Osteocyte (in vitro differentiated cells): ENCODE results near the gene BAAT. TPM values are rescaled to one million over a fixed set of nuclear protein-coding genes. Genes with fewer than 3 reads are reported as not detected.

Source experiments
- DNase-seq: peaks from one replicate; pipeline ENCODE4 v3.0.0; 2021; ENCODE audit warnings: mixed read lengths; ENCODE audit not compliant: unreplicated experiment; ENCODE audit errors: extremely low spot score
- H3K27ac Mint-ChIP-seq: one replicate; pipeline ENCODE4 v1.8.0; 2021; ENCODE audit warnings: mild to moderate bottlenecking, mixed read lengths; ENCODE audit not compliant: unreplicated experiment
- H3K27me3 Mint-ChIP-seq: one replicate; pipeline ENCODE4 v1.8.0; 2021; ENCODE audit warnings: mixed read lengths; ENCODE audit not compliant: unreplicated experiment
- H3K36me3 Mint-ChIP-seq: one replicate; pipeline ENCODE4 v1.8.0; 2021; ENCODE audit warnings: mixed read lengths; ENCODE audit not compliant: unreplicated experiment
- H3K4me1 Mint-ChIP-seq: one replicate; pipeline ENCODE4 v1.8.0; 2021; ENCODE audit warnings: mixed read lengths; ENCODE audit not compliant: unreplicated experiment
- H3K4me3 Mint-ChIP-seq: one replicate; pipeline ENCODE4 v1.8.0; 2021; ENCODE audit warnings: mild to moderate bottlenecking, moderate library complexity, mixed read lengths; ENCODE audit not compliant: unreplicated experiment
- H3K9me3 Mint-ChIP-seq: one replicate; pipeline ENCODE4 v1.8.0; 2021; ENCODE audit warnings: mixed read lengths; ENCODE audit not compliant: unreplicated experiment
- total RNA-seq: library from RNA; stranded (reverse); gene quantifications from 2 replicates; pipeline ENCODE4 v1.2.1, GENCODE V29; 2021
- TF ChIP-seq, protein P1 (sequence below): fragments of 200-600 bp; sonication (generic); IDR thresholded peaks from 2 replicates; pipeline ENCODE4 v1.5.0; 2021; ENCODE audit warnings: antibody characterized with exemption, mild to moderate bottlenecking, moderate library complexity

BAAT gene
- total RNA-seq, 1 donor from 2014 or later = 0.13 TPM

DNA sequence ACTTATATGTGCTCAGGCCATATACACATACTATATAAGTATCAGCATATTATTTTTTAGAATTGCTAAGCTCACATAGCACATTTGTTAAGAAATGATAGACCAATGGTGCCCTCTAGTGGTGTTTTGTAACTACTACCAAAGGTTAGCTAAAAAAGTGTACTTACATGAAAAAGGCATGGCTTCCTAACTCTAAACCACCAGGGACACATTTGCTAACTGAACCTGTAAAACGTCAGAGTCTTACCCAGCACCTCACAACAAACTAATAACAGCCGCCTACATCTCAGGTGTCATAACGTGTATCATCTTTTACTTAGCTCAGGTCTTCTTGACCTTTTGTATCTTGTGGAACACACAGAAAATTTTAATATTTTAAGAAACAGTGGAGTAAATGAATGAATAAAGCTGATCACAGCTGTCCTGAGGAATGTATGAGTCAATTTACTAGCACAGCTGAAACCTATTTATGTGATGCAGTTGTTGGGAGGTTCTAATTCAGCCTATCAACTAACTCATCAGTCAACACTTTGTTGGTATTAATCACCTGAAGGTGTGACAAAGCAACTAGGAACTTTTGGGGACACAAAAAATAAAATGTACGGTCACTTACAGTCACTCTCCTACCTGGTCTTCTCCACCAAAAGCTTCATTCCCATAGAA is 72.9 kb downstream of the BAAT start:
- no peak overlapping the region for H3K27ac Mint-ChIP-seq
- no peaks in the 10 kb centered on the region for H3K4me1 Mint-ChIP-seq
- no peaks in the 10 kb centered on the region for H3K9me3 Mint-ChIP-seq
- TF ChIP-seq, protein P1, sequence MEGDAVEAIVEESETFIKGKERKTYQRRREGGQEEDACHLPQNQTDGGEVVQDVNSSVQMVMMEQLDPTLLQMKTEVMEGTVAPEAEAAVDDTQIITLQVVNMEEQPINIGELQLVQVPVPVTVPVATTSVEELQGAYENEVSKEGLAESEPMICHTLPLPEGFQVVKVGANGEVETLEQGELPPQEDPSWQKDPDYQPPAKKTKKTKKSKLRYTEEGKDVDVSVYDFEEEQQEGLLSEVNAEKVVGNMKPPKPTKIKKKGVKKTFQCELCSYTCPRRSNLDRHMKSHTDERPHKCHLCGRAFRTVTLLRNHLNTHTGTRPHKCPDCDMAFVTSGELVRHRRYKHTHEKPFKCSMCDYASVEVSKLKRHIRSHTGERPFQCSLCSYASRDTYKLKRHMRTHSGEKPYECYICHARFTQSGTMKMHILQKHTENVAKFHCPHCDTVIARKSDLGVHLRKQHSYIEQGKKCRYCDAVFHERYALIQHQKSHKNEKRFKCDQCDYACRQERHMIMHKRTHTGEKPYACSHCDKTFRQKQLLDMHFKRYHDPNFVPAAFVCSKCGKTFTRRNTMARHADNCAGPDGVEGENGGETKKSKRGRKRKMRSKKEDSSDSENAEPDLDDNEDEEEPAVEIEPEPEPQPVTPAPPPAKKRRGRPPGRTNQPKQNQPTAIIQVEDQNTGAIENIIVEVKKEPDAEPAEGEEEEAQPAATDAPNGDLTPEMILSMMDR = peak; percentile 71
- H3K4me3 Mint-ChIP-seq = no peak overlapping the region
- peaks cover 26% of the 10 kb centered on the region for H3K27me3 Mint-ChIP-seq
- H3K36me3 Mint-ChIP-seq = no peaks in the 10 kb centered on the region
- no peak for DNase-seq

- Mint-ChIP-seq H3K4me1 (no peaks in the 10 kb centered on the region), H3K27ac (no peak overlapping the region), H3K36me3 (no peaks in the 10 kb centered on the region), H3K4me3 (no peak overlapping the region), H3K27me3 (peaks cover 25% of the 10 kb centered on the region), H3K9me3 (no peaks in the 10 kb centered on the region)
- TF ChIP-seq, protein P1 = no peak
- DNase-seq = no peak
Observed at GRCh38 chr9:101311191-101311590, 73.6 kb downstream of the BAAT start.

Other genes starting within 250 kb of the BAAT start
- 6.6 and 7.4 TPM in 2 replicates for gene MRPL50, start 13.6 kb upstream of the BAAT start, total RNA-seq
- gene ZNF189, start 13.8 kb upstream of the BAAT start, total RNA-seq = 17.3 and 19.0 TPM in 2 replicates
- not detected in 2 replicates for gene ALDOB, start 50.8 kb upstream of the BAAT start, total RNA-seq
- gene RNF20, start 148.8 kb upstream of the BAAT start, total RNA-seq = 52.1 and 54.7 TPM in 2 replicates
- not detected in 2 replicates for gene PPP3R2, start 210.0 kb upstream of the BAAT start, total RNA-seq